ENCODE data around the gene WIPF3. TPM values are rescaled to one million over a fixed set of nuclear protein-coding genes. Genes with fewer than 3 reads are reported as not detected.

WIPF3 gene
- total and polyA plus RNA-seq, 2 donors from 2014 or later: 3.8 to 4.5 TPM

DNA sequence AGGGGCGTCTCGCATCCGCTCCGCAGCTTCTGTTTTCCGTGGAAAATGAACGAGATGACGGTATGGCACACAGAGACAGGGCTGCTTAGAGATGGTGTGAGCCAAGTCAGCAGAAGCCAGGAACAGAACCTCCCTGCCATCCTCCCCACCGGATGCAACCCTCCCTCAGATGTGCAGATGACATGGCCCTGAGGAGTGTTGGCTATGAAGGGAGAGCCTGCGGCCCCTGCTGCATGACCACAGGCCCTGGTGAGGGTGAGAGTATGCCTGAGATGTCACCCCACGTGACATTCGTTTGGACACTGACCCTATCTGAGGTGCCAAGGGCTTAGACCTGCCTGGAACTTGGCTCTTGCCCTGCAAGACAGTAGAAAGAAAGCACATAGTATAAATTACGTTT is 29.4 kb downstream of the WIPF3 start:
- H3K27ac ChIP-seq (ENCODE audit: low read depth in 2 of 2, low read length in 2 of 2): no peak overlapping the region
- DNase-seq (no peak), FAIRE-seq (no peak)
- H3K9me3 ChIP-seq (ENCODE audit: control insufficient read depth in 2 of 3, insufficient read depth in 1 of 3, low read length in 3 of 3): no peaks in the 10 kb centered on the region
- intact Hi-C loops (cut with DNase I): no loop called here
- H3K4me1 ChIP-seq (ENCODE audit: control insufficient read depth in 2 of 3, insufficient read depth in 2 of 3, low read depth in 1 of 3, low read length in 3 of 3): no peaks in the 10 kb centered on the region
- no peak overlapping the region for H3K4me3 ChIP-seq (ENCODE audit: low read length in 3 of 3)
- H3K27me3 ChIP-seq (ENCODE audit: control insufficient read depth, insufficient read depth, low read length): no peaks in the 10 kb centered on the region
- no peak overlapping the region for H3K9ac ChIP-seq (ENCODE audit: low read length in 3 of 3)
- no peaks in the 10 kb centered on the region for H3K36me3 ChIP-seq (ENCODE audit: control insufficient read depth in 2 of 3, insufficient read depth in 3 of 3, low read length in 3 of 3)
- TF ChIP-seq, protein P1, sequence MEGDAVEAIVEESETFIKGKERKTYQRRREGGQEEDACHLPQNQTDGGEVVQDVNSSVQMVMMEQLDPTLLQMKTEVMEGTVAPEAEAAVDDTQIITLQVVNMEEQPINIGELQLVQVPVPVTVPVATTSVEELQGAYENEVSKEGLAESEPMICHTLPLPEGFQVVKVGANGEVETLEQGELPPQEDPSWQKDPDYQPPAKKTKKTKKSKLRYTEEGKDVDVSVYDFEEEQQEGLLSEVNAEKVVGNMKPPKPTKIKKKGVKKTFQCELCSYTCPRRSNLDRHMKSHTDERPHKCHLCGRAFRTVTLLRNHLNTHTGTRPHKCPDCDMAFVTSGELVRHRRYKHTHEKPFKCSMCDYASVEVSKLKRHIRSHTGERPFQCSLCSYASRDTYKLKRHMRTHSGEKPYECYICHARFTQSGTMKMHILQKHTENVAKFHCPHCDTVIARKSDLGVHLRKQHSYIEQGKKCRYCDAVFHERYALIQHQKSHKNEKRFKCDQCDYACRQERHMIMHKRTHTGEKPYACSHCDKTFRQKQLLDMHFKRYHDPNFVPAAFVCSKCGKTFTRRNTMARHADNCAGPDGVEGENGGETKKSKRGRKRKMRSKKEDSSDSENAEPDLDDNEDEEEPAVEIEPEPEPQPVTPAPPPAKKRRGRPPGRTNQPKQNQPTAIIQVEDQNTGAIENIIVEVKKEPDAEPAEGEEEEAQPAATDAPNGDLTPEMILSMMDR (IDR thresholded peaks at IDR 0.05; ENCODE audit: borderline replicate concordance, extremely low read depth, insufficient read depth): no peak

DNA sequence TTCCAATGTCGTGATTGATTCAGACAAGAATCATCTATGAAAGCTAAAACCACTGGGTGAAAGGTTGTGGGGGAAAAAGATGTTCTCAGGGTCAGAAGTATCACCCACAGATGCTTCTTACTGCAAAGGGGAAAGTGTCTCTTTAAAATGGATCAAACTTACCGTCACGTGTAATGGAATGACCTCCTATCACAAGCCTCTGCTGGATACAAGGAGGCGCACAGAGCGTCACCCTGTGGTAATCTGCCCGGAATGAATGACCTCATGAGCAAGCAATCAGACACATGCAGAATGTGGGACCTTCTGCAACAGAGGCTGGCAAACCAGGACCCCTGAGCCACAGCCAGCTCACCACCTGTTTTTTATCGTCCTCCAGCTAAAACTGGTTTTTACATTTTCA is 33.0 kb downstream of the WIPF3 start:
- FAIRE-seq (no peak), DNase-seq (no peak)
- intact Hi-C loops (cut with DNase I): no loop called here
- no peak overlapping the region for H3K9ac ChIP-seq (ENCODE audit: low read length in 3 of 3)
- H3K4me3 ChIP-seq (ENCODE audit: low read length in 3 of 3): no peak overlapping the region
- H3K4me1 ChIP-seq (ENCODE audit: control insufficient read depth in 2 of 3, insufficient read depth in 2 of 3, low read depth in 1 of 3, low read length in 3 of 3): no peaks in the 10 kb centered on the region
- no peaks in the 10 kb centered on the region for H3K36me3 ChIP-seq (ENCODE audit: control insufficient read depth in 2 of 3, insufficient read depth in 3 of 3, low read length in 3 of 3)
- no peak overlapping the region for H3K27ac ChIP-seq (ENCODE audit: low read depth in 2 of 2, low read length in 2 of 2)
- no peaks in the 10 kb centered on the region for H3K27me3 ChIP-seq (ENCODE audit: control insufficient read depth, insufficient read depth, low read length)
- no peaks in the 10 kb centered on the region for H3K9me3 ChIP-seq (ENCODE audit: control insufficient read depth in 2 of 3, insufficient read depth in 1 of 3, low read length in 3 of 3)
- TF ChIP-seq, protein P1 (IDR thresholded peaks at IDR 0.05; ENCODE audit: borderline replicate concordance, extremely low read depth, insufficient read depth): no peak

DNA sequence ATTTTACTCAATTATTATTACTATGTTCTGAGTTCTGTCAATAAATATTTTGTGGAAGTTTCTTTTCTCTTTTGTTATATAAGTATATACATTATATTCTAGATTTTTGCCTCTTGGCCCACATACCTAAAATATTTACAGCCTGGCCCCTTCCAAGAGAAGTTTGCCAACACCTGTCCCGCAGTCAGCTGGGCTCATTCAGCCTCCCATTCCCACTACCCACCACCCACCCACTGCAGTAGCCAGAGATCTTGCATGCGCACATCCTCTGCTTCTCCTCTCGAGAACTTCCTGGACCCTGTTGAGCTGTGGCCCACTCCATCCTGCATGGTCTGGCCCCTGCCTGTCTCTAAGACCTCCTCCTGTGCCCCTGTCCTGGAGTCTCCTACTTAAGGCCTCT is 33.6 kb downstream of the WIPF3 start:
- TF ChIP-seq, protein P1 (IDR thresholded peaks at IDR 0.05; ENCODE audit: borderline replicate concordance, extremely low read depth, insufficient read depth): no peak

DNA sequence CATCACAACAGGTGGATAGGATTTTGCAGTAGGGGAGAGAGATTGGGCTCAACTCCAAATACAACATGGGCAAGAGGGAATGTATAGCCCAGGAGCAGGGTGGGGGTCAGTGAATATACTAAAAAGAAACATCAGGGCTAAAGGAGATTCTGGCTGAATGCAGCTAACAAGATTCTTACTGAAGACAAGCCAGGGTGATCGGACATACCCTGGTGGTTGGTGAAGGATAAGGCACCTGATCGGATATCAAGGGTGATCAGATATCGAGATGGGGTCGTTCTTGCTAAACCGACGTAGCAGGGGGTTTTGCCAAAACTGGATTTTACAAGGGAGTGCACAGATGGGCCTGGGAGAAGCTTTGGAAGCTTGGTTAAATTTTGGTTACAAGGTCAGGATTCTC is 34.4 kb downstream of the WIPF3 start:
- DNase-seq: no peak
- no peak overlapping the region for H3K27ac ChIP-seq (ENCODE audit: low read depth in 2 of 2, low read length in 2 of 2)
- H3K4me3 ChIP-seq (ENCODE audit: low read length in 3 of 3): no peak overlapping the region
- intact Hi-C loops (cut with DNase I): no loop called here
- no peaks in the 10 kb centered on the region for H3K27me3 ChIP-seq (ENCODE audit: control insufficient read depth, insufficient read depth, low read length)
- no peaks in the 10 kb centered on the region for H3K9me3 ChIP-seq (ENCODE audit: control insufficient read depth in 2 of 3, insufficient read depth in 1 of 3, low read length in 3 of 3)
- H3K36me3 ChIP-seq (ENCODE audit: control insufficient read depth in 2 of 3, insufficient read depth in 3 of 3, low read length in 3 of 3): no peaks in the 10 kb centered on the region
- TF ChIP-seq, protein P1 (IDR thresholded peaks at IDR 0.05; ENCODE audit: borderline replicate concordance, extremely low read depth, insufficient read depth): no peak
- FAIRE-seq: no peak
- H3K9ac ChIP-seq (ENCODE audit: low read length in 3 of 3): no peak overlapping the region
- H3K4me1 ChIP-seq (ENCODE audit: control insufficient read depth in 2 of 3, insufficient read depth in 2 of 3, low read depth in 1 of 3, low read length in 3 of 3): no peaks in the 10 kb centered on the region

More for the DNA sequence above, 33.6 kb downstream of the WIPF3 start:
- no peak overlapping the region for H3K4me3 ChIP-seq (ENCODE audit: low read length in 3 of 3)
- H3K4me1 ChIP-seq (ENCODE audit: control insufficient read depth in 2 of 3, insufficient read depth in 2 of 3, low read depth in 1 of 3, low read length in 3 of 3): no peaks in the 10 kb centered on the region
- H3K9me3 ChIP-seq (ENCODE audit: control insufficient read depth in 2 of 3, insufficient read depth in 1 of 3, low read length in 3 of 3): no peaks in the 10 kb centered on the region
- no peaks in the 10 kb centered on the region for H3K27me3 ChIP-seq (ENCODE audit: control insufficient read depth, insufficient read depth, low read length)
- intact Hi-C loops (cut with DNase I): no loop called here
- FAIRE-seq (no peak), DNase-seq (no peak)
- no peak overlapping the region for H3K27ac ChIP-seq (ENCODE audit: low read depth in 2 of 2, low read length in 2 of 2)
- no peak overlapping the region for H3K9ac ChIP-seq (ENCODE audit: low read length in 3 of 3)
- H3K36me3 ChIP-seq (ENCODE audit: control insufficient read depth in 2 of 3, insufficient read depth in 3 of 3, low read length in 3 of 3): no peaks in the 10 kb centered on the region
